GM18909 (cell line): Measurements from ENCODE around the gene PHF1.
A peak's percentile ranks its signal among the peaks of the same experiment; 100 is the strongest.
"Not testable (repeated sequence)": the region's sequence is repeated elsewhere in the genome, so short reads cannot be mapped to it uniquely, and the experiment has no call there.

Experiments
- ATAC-seq: cut with Tn5 transposase; IDR thresholded peaks from one replicate; pipeline ENCODE4 v1.9.1; 2021; ENCODE audit warnings: mild to moderate bottlenecking; ENCODE audit not compliant: unreplicated experiment, poor library complexity

PHF1 gene

GRCh38 chr6:33410711-33411631, at the start of gene PHF1:
Gene PHF1 (plus strand): TSS chr6:33411014. CDS start chr6:33412264, 1,250 bp downstream.
- peak; percentile 42 for ATAC-seq

GRCh38 chr6:33363486-33363885, 47.3 kb upstream of the PHF1 start:
- not testable (repeated sequence) for ATAC-seq

GRCh38 chr6:33364475-33365205, 46.2 kb upstream of the PHF1 start:
- ATAC-seq: not testable (repeated sequence)

GRCh38 chr6:33365206-33365971, 45.4 kb upstream of the PHF1 start:
- ATAC-seq: not testable (repeated sequence)

- no peak for ATAC-seq
Measured at GRCh38 chr6:33367009-33367714, 43.7 kb upstream of the PHF1 start.

- ATAC-seq: not testable (repeated sequence)
Measured at GRCh38 chr6:33367715-33368025, 43.1 kb upstream of the PHF1 start.

- ATAC-seq: not testable (repeated sequence)
Measured at GRCh38 chr6:33371901-33372300, 38.9 kb upstream of the PHF1 start.

GRCh38 chr6:33372526-33373123, 38.2 kb upstream of the PHF1 start:
- ATAC-seq: no peak

- ATAC-seq: no peak
Measured at GRCh38 chr6:33373960-33374910, 36.6 kb upstream of the PHF1 start.

GRCh38 chr6:33375143-33375671, 35.6 kb upstream of the PHF1 start:
- no peak for ATAC-seq

GRCh38 chr6:33377171-33377570, 33.6 kb upstream of the PHF1 start:
- no peak for ATAC-seq

- ATAC-seq: not testable (repeated sequence)
Measured at GRCh38 chr6:33379184-33379583, 31.6 kb upstream of the PHF1 start.

GRCh38 chr6:33380272-33380981, 30.4 kb upstream of the PHF1 start:
- no peak for ATAC-seq

- no peak for ATAC-seq
Measured at GRCh38 chr6:33383427-33384185, 27.2 kb upstream of the PHF1 start.

GRCh38 chr6:33384581-33385020, 26.2 kb upstream of the PHF1 start:
- ATAC-seq: no peak

GRCh38 chr6:33390173-33390572, 20.6 kb upstream of the PHF1 start:
- no peak for ATAC-seq

- peak; percentile 2 for ATAC-seq
Measured at GRCh38 chr6:33390767-33391277, 20.0 kb upstream of the PHF1 start.
